Hepatocyte (in vitro differentiated cells): ENCODE data around the gene KCNQ5. TPM values are rescaled to one million over a fixed set of nuclear protein-coding genes. Genes with fewer than 3 reads are reported as not detected.

ENCODE experiments used
- DNase-seq: peaks from one replicate; pipeline ENCODE4 v3.0.0-alpha.2; 2016; ENCODE audit warnings: low spot score
- H2AFZ ChIP-seq: fragments of 200-600 bp; sonication (generic); 2 replicates; pipeline ENCODE4 v1.6.0; 2016; ENCODE audit warnings: antibody characterized with exemption, mild to moderate bottlenecking
- H3K27ac ChIP-seq: fragments of 200-600 bp; sonication (generic); 2 replicates; pipeline ENCODE4 v1.5.1; 2016; ENCODE audit warnings: mild to moderate bottlenecking
- H3K27me3 ChIP-seq: fragments of 200-600 bp; sonication (generic); 2 replicates; pipeline ENCODE4 v1.6.1; 2016
- H3K36me3 ChIP-seq: fragments of 200-600 bp; sonication (generic); replicated peaks from 2 replicates; pipeline ENCODE4 v1.5.1; 2016; ENCODE audit warnings: low read depth; ENCODE audit not compliant: insufficient read depth
- H3K4me1 ChIP-seq: fragments of 200-600 bp; sonication (generic); 2 replicates; pipeline ENCODE4 v1.5.1; 2016; ENCODE audit warnings: mild to moderate bottlenecking, moderate library complexity; ENCODE audit not compliant: insufficient read depth
- H3K4me2 ChIP-seq: fragments of 200-600 bp; sonication (generic); 2 replicates; pipeline ENCODE4 v1.6.0; 2016
- H3K4me3 ChIP-seq: fragments of 200-600 bp; sonication (generic); 2 replicates; pipeline ENCODE4 v1.5.1; 2016; ENCODE audit warnings: mild to moderate bottlenecking
- H3K79me2 ChIP-seq: fragments of 200-600 bp; sonication (generic); 2 replicates; pipeline ENCODE4 v1.6.0; 2017; ENCODE audit warnings: mild to moderate bottlenecking
- H3K9me2 ChIP-seq: fragments of 200-600 bp; sonication (generic); replicated peaks from 2 replicates; pipeline ENCODE4 v1.6.0; 2017; ENCODE audit warnings: mild to moderate bottlenecking; ENCODE audit not compliant: insufficient read depth
- H3K9me3 ChIP-seq: fragments of 200-600 bp; sonication (generic); 2 replicates; pipeline ENCODE4 v1.5.1; 2016; ENCODE audit warnings: low read depth, mild to moderate bottlenecking
- H4K20me1 ChIP-seq: fragments of 200-600 bp; sonication (generic); 2 replicates; pipeline ENCODE4 v1.6.0; 2016; ENCODE audit warnings: mild to moderate bottlenecking; ENCODE audit not compliant: insufficient read depth, poor library complexity, severe bottlenecking
- CTCF ChIP-seq: fragments of 200-600 bp; sonication (generic); IDR thresholded peaks from 2 replicates; pipeline ENCODE4 v1.5.1; 2016; ENCODE audit warnings: antibody characterized with exemption, mild to moderate bottlenecking; ENCODE audit not compliant: poor library complexity
- EZH2 ChIP-seq: fragments of 200-600 bp; sonication (generic); IDR thresholded peaks from 2 replicates; pipeline ENCODE4 v1.6.1; 2016; ENCODE audit warnings: antibody characterized with exemption, mild to moderate bottlenecking, borderline replicate concordance
- EZH2phosphoT487 ChIP-seq: fragments of 200-600 bp; sonication (generic); IDR thresholded peaks from one replicate; pipeline ENCODE4 v1.6.1; 2018; ENCODE audit warnings: antibody characterized with exemption, mild to moderate bottlenecking, low read depth, moderate library complexity; ENCODE audit not compliant: unreplicated experiment, severe bottlenecking
- WGBS: methylation state at CpG from one replicate; pipeline ENCODE4 v1.1.6; 2016; ENCODE audit warnings: low lambda C conversion rate; ENCODE audit errors: missing lambda C conversion rate; 5-methylcytosine and 5-hydroxymethylcytosine counted together
- polyA plus RNA-seq: library from polyadenylated mRNA; unstranded; fragments of >200 nt; fragmentation: Nextera tagmentation; extraction: Ambion mirVana; gene quantifications from 2 replicates; pipeline ENCODE4 v1.2.1, GENCODE V29; 2016
- total RNA-seq: library from RNA; depleted of rRNA; stranded (reverse); fragments of >200 nt; gene quantifications from 2 replicates; pipeline ENCODE4 v1.2.3, GENCODE V29; 2014

Gene KCNQ5
- total and polyA plus RNA-seq, 2 experiments from 2014 or later = 1.6 to 2.0 TPM

GRCh38 chr6:73062130-73062529 is 440.3 kb downstream of the KCNQ5 start:
- Histone ChIP-seq H3K9me2 (no peaks in the 10 kb centered on the region), H3K36me3 (no peaks in the 10 kb centered on the region), H2AFZ (no peak overlapping the region), H3K9me3 (no peaks in the 10 kb centered on the region), H3K4me1 (no peaks in the 10 kb centered on the region), H3K27ac (no peak overlapping the region), H3K27me3 (no peaks in the 10 kb centered on the region), H3K79me2 (no peaks in the 10 kb centered on the region), H4K20me1 (no peaks in the 10 kb centered on the region), H3K4me2 (no peak overlapping the region), H3K4me3 (no peak overlapping the region)
- DNase-seq = no peak
- TF ChIP-seq CTCF (no peak), EZH2phosphoT487 (no peak), EZH2 (no peak)
- WGBS = 52% methylated on average over 4 of the region's 4 CpGs

- H4K20me1 ChIP-seq = no peaks in the 10 kb centered on the region
- no peaks in the 10 kb centered on the region for H3K9me2 ChIP-seq
- DNase-seq = no peak
- no peak overlapping the region for H3K4me3 ChIP-seq
- no peaks in the 10 kb centered on the region for H3K4me1 ChIP-seq
- 25% methylated on average over 2 of the region's 2 CpGs for WGBS
- no peak overlapping the region for H3K27ac ChIP-seq
- H3K79me2 ChIP-seq = no peaks in the 10 kb centered on the region
- H3K36me3 ChIP-seq = no peaks in the 10 kb centered on the region
- H3K27me3 ChIP-seq = no peaks in the 10 kb centered on the region
- TF ChIP-seq CTCF (no peak), EZH2 (no peak)
- no peak overlapping the region for H2AFZ ChIP-seq
- H3K9me3 ChIP-seq = no peaks in the 10 kb centered on the region
- H3K4me2 ChIP-seq = peak overlapping the region; percentile 24
These were observed 441.0 kb downstream of the KCNQ5 start for GRCh38 chr6:73062837-73063236.

DNA sequence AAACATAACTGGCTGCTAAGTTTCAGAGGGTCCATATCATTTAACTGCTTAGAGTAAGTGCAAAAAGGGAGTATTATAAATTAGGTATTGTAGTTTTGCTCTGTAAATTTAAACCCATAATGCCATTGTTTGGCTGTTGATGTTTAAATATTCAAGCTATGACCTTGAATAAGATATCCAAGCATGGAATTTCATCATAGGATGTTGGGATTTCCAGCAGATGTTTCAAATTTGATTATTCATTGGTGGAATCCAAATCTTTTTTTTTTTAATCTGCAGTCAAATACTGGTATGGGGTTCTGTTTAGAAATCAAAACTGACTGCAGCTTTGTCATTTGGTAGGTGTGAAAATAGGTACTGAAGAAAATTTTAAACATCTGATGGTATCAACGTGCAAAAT is 442.4 kb downstream of the KCNQ5 start:
- H3K9me2 ChIP-seq = no peaks in the 10 kb centered on the region
- no peak for DNase-seq
- no peaks in the 10 kb centered on the region for H3K79me2 ChIP-seq
- H3K27me3 ChIP-seq = no peaks in the 10 kb centered on the region
- no peak for TF ChIP-seq EZH2
- no peak for TF ChIP-seq CTCF
- no peak for TF ChIP-seq EZH2phosphoT487
- H3K36me3 ChIP-seq = no peaks in the 10 kb centered on the region
- H2AFZ ChIP-seq = no peak overlapping the region
- no peak overlapping the region for H3K27ac ChIP-seq
- no peak overlapping the region for H3K4me2 ChIP-seq
- H3K9me3 ChIP-seq = no peaks in the 10 kb centered on the region
- no peak overlapping the region for H3K4me3 ChIP-seq
- no peaks in the 10 kb centered on the region for H3K4me1 ChIP-seq
- H4K20me1 ChIP-seq = no peaks in the 10 kb centered on the region
- 96% methylated on average over 1 of the region's 1 CpG for WGBS

DNA sequence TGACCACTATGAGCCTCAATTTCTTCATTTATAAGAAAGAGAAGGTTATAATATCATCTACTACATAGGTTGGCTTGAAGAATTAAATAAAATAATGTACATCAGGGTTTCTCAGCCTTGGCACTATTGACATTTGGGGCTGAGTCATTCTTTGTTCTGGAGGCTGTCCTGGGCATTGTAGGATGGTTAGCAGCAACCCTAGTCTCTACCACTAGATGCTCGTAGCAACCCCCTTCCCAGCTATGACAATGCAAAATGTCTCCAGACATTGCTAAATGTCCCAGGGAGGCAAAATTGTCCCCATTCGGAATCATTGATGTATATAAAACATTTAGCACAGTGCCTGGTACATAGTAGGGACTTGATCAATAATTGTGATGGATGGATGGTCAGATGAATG is 451.4 kb downstream of the KCNQ5 start:
- Histone ChIP-seq H2AFZ (no peak overlapping the region), H3K4me1 (no peaks in the 10 kb centered on the region), H3K27ac (no peak overlapping the region), H3K9me3 (no peaks in the 10 kb centered on the region), H3K9me2 (no peaks in the 10 kb centered on the region), H3K4me2 (no peak overlapping the region), H4K20me1 (no peaks in the 10 kb centered on the region), H3K36me3 (no peaks in the 10 kb centered on the region), H3K27me3 (no peaks in the 10 kb centered on the region), H3K4me3 (no peak overlapping the region), H3K79me2 (no peaks in the 10 kb centered on the region)
- TF ChIP-seq EZH2 (no peak), EZH2phosphoT487 (no peak), CTCF (no peak)
- no peak for DNase-seq
- WGBS = 90% methylated on average over 2 of the region's 2 CpGs
